ENCODE results near the gene CPA5. TPM values are rescaled to one million over a fixed set of nuclear protein-coding genes. Genes with fewer than 3 reads are reported as not detected.
"Not testable (repeated sequence)": the region's sequence is repeated elsewhere in the genome, so short reads cannot be mapped to it uniquely, and the experiment has no call there.

The CPA5 gene
- polyA plus RNA-seq, 3 donors: not detected

GRCh38 chr7:130372402-130373165, 28.0 kb downstream of the CPA5 start:
- Histone ChIP-seq H3K4me2 (replicated peaks; ENCODE audit: extremely low read depth, low read length, poor library complexity, severe bottlenecking) (no peak overlapping the region), H2AFZ (ENCODE audit: insufficient read depth, low read depth, low read length, poor library complexity, severe bottlenecking) (peak overlapping the region; percentile 11)
- no peak for DNase-seq

DNA sequence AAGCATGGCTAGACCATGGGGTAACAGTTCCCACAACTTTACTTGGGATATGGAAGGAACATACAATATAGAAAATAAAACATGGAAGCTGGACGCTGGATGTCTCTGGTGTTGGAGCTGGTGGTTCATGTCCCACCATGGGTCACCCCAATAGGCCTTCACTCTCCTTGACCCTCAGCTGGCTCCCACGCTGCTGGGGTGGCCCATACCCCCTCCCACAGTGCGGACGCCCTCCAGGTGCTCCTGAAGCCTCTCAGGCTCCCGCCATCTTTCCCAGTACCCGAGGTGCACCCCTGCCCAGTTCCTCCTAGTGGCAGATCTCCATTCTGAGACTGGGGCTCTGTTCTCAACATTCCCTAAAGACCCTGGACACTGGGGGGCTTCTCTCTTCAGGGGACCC, 29.9 kb downstream of the CPA5 start:
- H3K27ac Mint-ChIP-seq: no peak overlapping the region
- H3K4me3 Mint-ChIP-seq: no peak overlapping the region
- Histone ChIP-seq H3K4me3 (replicated peaks in 1 of 3; ENCODE audit: low read depth in 2 of 3, low read length in 3 of 3) (no peak overlapping the region), H3K9me3 (replicated peaks in 1 of 2; ENCODE audit: control insufficient read depth in 1 of 2, insufficient read depth in 1 of 2, low read length in 2 of 2) (peaks cover 5 to 18% of the 10 kb centered on the region in 2 donors), H3K79me2 (ENCODE audit: insufficient read depth, low read length) (no peaks in the 10 kb centered on the region), H3K27me3 (ENCODE audit: control insufficient read depth in 2 of 2, insufficient read depth in 2 of 2, low read length in 2 of 2) (no peaks in the 10 kb centered on the region), H3K9ac (ENCODE audit: insufficient read depth, low read length, poor library complexity, severe bottlenecking) (no peak overlapping the region), H3K27ac (ENCODE audit: low read depth in 1 of 2, low read length in 2 of 2) (no peak overlapping the region), H3K36me3 (replicated peaks in 1 of 2; ENCODE audit: control insufficient read depth in 1 of 2, insufficient read depth in 2 of 2, low read length in 2 of 2) (no peaks in the 10 kb centered on the region), H2AFZ (ENCODE audit: insufficient read depth, low read depth, low read length, poor library complexity, severe bottlenecking) (no peak overlapping the region), H3K4me1 (ENCODE audit: control insufficient read depth in 1 of 2, insufficient read depth in 2 of 2, low read length in 2 of 2) (peaks cover 3 to 4% of the 10 kb centered on the region in 2 donors), H3K4me2 (replicated peaks; ENCODE audit: extremely low read depth, low read length, poor library complexity, severe bottlenecking) (no peak overlapping the region), H4K20me1 (ENCODE audit: insufficient read depth, low read length) (no peaks in the 10 kb centered on the region)
- no peaks in the 10 kb centered on the region for H3K36me3 Mint-ChIP-seq
- peaks cover 4% of the 10 kb centered on the region for H3K4me1 Mint-ChIP-seq
- 96% methylated on average over 5 of the region's 6 CpGs for WGBS (ENCODE audit: insufficient coverage)
- H3K27me3 Mint-ChIP-seq (ENCODE audit: low read depth in 3 of 3): peaks cover 0 to 6% (median 5%) of the 10 kb centered on the region in 3 donors
- peaks cover 7 to 21% (median 13%) of the 10 kb centered on the region in 7 donors for H3K9me3 Mint-ChIP-seq
- intact Hi-C loops (cut with micrococcal nuclease): no loop called here
- DNase-seq: no peak
- TF ChIP-seq CTCF (IDR thresholded peaks at IDR 0.05): no peak

More at GRCh38 chr7:130372402-130373165, 28.0 kb downstream of the CPA5 start:
- Mint-ChIP-seq H3K27me3 (ENCODE audit: low read depth in 3 of 3) (peaks cover 0 to 3% (median 2%) of the 10 kb centered on the region in 3 donors), H3K36me3 (no peaks in the 10 kb centered on the region), H3K4me1 (peaks cover 12% of the 10 kb centered on the region), H3K4me3 (no peak overlapping the region), H3K9me3 (peaks cover 7 to 21% (median 12%) of the 10 kb centered on the region in 7 donors), H3K27ac (no peak overlapping the region)
- Histone ChIP-seq H3K9ac (ENCODE audit: insufficient read depth, low read length, poor library complexity, severe bottlenecking) (no peak overlapping the region), H3K27ac (ENCODE audit: low read depth in 1 of 2, low read length in 2 of 2) (no peak overlapping the region), H3K79me2 (ENCODE audit: insufficient read depth, low read length) (no peaks in the 10 kb centered on the region), H3K36me3 (replicated peaks in 1 of 2; ENCODE audit: control insufficient read depth in 1 of 2, insufficient read depth in 2 of 2, low read length in 2 of 2) (no peaks in the 10 kb centered on the region), H3K9me3 (replicated peaks in 1 of 2; ENCODE audit: control insufficient read depth in 1 of 2, insufficient read depth in 1 of 2, low read length in 2 of 2) (peaks cover 5 to 17% of the 10 kb centered on the region in 2 donors), H3K4me1 (ENCODE audit: control insufficient read depth in 1 of 2, insufficient read depth in 2 of 2, low read length in 2 of 2) (peaks cover 9 to 12% of the 10 kb centered on the region in 2 donors), H3K27me3 (ENCODE audit: control insufficient read depth in 2 of 2, insufficient read depth in 2 of 2, low read length in 2 of 2) (no peaks in the 10 kb centered on the region), H4K20me1 (ENCODE audit: insufficient read depth, low read length) (no peaks in the 10 kb centered on the region), H3K4me3 (replicated peaks in 1 of 3; ENCODE audit: low read depth in 2 of 3, low read length in 3 of 3) (no peak overlapping the region)
- TF ChIP-seq CTCF (IDR thresholded peaks at IDR 0.05): no peak
- 74% methylated on average over 8 of the region's 11 CpGs for WGBS (ENCODE audit: insufficient coverage)
- intact Hi-C loops (cut with micrococcal nuclease): no loop called here

DNA sequence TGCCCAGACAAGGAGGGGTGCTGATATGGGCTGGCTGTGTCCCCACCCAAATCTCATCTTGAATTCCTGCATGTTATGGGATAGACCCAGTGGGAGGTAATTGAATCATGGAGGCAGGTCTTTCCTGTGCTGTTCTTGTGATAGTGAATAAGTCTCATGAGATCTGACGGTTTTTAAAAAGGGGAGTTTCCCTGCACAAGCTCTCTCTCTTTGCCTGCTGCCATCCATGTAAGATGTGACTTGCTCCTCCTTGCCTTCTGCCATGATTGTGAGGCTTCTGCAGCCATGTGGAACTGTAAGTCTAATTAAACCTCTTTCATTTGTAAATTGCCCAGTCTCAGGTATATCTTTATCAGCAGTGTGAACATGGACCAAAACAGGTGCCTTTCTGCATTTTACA, 31.8 kb downstream of the CPA5 start:
- H3K4me1 ChIP-seq (ENCODE audit: control insufficient read depth in 1 of 2, insufficient read depth in 2 of 2, low read length in 2 of 2); H3K27ac Mint-ChIP-seq; intact Hi-C loops (cut with micrococcal nuclease); H3K4me2 ChIP-seq (replicated peaks; ENCODE audit: extremely low read depth, low read length, poor library complexity, severe bottlenecking); H3K4me1 Mint-ChIP-seq; H3K27ac ChIP-seq (ENCODE audit: low read depth in 1 of 2, low read length in 2 of 2); H3K4me3 Mint-ChIP-seq; H3K4me3 ChIP-seq (replicated peaks in 1 of 3; ENCODE audit: low read depth in 2 of 3, low read length in 3 of 3); H3K36me3 ChIP-seq (replicated peaks in 1 of 2; ENCODE audit: control insufficient read depth in 1 of 2, insufficient read depth in 2 of 2, low read length in 2 of 2); H3K27me3 Mint-ChIP-seq (ENCODE audit: low read depth in 3 of 3); H3K36me3 Mint-ChIP-seq; H3K9ac ChIP-seq (ENCODE audit: insufficient read depth, low read length, poor library complexity, severe bottlenecking); DNase-seq; H4K20me1 ChIP-seq (ENCODE audit: insufficient read depth, low read length); H3K27me3 ChIP-seq (ENCODE audit: control insufficient read depth in 2 of 2, insufficient read depth in 2 of 2, low read length in 2 of 2); H2AFZ ChIP-seq (ENCODE audit: insufficient read depth, low read depth, low read length, poor library complexity, severe bottlenecking); H3K79me2 ChIP-seq (ENCODE audit: insufficient read depth, low read length): not testable (repeated sequence)
- H3K9me3 Mint-ChIP-seq: peaks cover 7 to 23% (median 13%) of the 10 kb centered on the region in 7 donors
- 67% methylated on average over 1 of the region's 1 CpG for WGBS (ENCODE audit: insufficient coverage)
- H3K9me3 ChIP-seq (replicated peaks in 1 of 2; ENCODE audit: control insufficient read depth in 1 of 2, insufficient read depth in 1 of 2, low read length in 2 of 2): peaks cover 5 to 18% of the 10 kb centered on the region in 2 donors
